Uterus (tissue), 4 donors: ENCODE data around the gene MYL11. TPM values are rescaled to one million over a fixed set of nuclear protein-coding genes. Genes with fewer than 3 reads are reported as not detected.
A peak's percentile ranks its signal among the peaks of the same experiment; 100 is the strongest.

Source experiments
- DNase-seq, 2 donors: peaks; one replicate each; pipeline ENCODE4 v3.0.0-alpha.2; 2019 to 2020
- H3K27ac ChIP-seq, 2 donors: fragments of 200-600 bp; sonication (generic); 1 replicate in 1 of 2; 2 replicates in 1 of 2; pipeline ENCODE4 v1.5.1; 2016 to 2018
- H3K27me3 ChIP-seq, 2 donors: fragments of 200-600 bp; sonication (generic); one replicate each; pipeline ENCODE4 v1.5.1; 2018 to 2019; ENCODE audit warnings: control low read depth in 1 of 2
- H3K36me3 ChIP-seq, 2 donors: fragments of 200-600 bp; sonication (generic); one replicate each; pipeline ENCODE4 v1.5.1; 2019; ENCODE audit warnings: control low read depth in 1 of 2
- H3K4me1 ChIP-seq, 2 donors: fragments of 200-600 bp; sonication (generic); one replicate each; pipeline ENCODE4 v1.5.1; 2018 to 2019; ENCODE audit warnings: control low read depth in 1 of 2
- H3K4me3 ChIP-seq, 2 donors: fragments of 200-600 bp; sonication (generic); 1 replicate in 1 of 2; 2 replicates in 1 of 2; pipeline ENCODE4 v1.5.1; 2018 to 2019; ENCODE audit warnings: mild to moderate bottlenecking in 1 of 2
- H3K9me3 ChIP-seq, 2 donors: fragments of 200-600 bp; sonication (generic); one replicate each; pipeline ENCODE4 v1.5.1; 2019; ENCODE audit warnings: control low read depth in 1 of 2
- CTCF ChIP-seq, 4 experiments: fragments of 200-600 bp in 2 of 4; fragments of 450-650 bp in 2 of 4; sonication (generic) in 2 of 4; IDR thresholded peaks; one replicate each; pipeline ENCODE4 v1.5.1; 2016 to 2019; ENCODE audit warnings: antibody characterized with exemption in 4 of 4, mild to moderate bottlenecking in 2 of 4, moderate library complexity in 1 of 4
- POLR2A ChIP-seq, 2 donors: fragments of 450-650 bp; IDR thresholded peaks; one replicate each; pipeline ENCODE4 v1.6.1; 2016; ENCODE audit warnings: antibody characterized with exemption in 2 of 2, mild to moderate bottlenecking in 1 of 2, moderate library complexity in 1 of 2
- intact Hi-C: fragments of 100-400 bp; cut with DNase I; formaldehyde crosslinking; loops from one replicate; pipeline ENCODE4 v1.15.1; 2023; ENCODE audit warnings: low total_unique reads
- total RNA-seq, 4 donors: library from RNA; depleted of rRNA in 3 of 4; stranded (reverse); fragments of >200 nt in 3 of 4; gene quantifications; one replicate each; pipeline versions ENCODE4 v1.1.0 to v1.2.4, GENCODE V29; 2014 to 2023
- donor health status: DM: yes; HTN: yes; CAD: no.

MYL11 gene
- total RNA-seq, 4 donors from 2014 or later = 1.2 TPM; not detected in 3

- no peaks in the 10 kb centered on the region for H3K36me3 ChIP-seq
- no peaks in the 10 kb centered on the region for H3K27me3 ChIP-seq
- intact Hi-C loops = no loop called here
- H3K4me1 ChIP-seq = peaks cover 1% of the 10 kb centered on the region in 2 donors
- H3K4me3 ChIP-seq = no peak overlapping the region
- no peak for TF ChIP-seq POLR2A (IDR thresholded peaks at IDR 0.05)
- TF ChIP-seq CTCF (IDR thresholded peaks at IDR 0.05) = no peak
- DNase-seq = no peak
- H3K27ac ChIP-seq = no peak overlapping the region
- H3K9me3 ChIP-seq = no peaks in the 10 kb centered on the region
Observed at GRCh38 chr16:30414159-30414558, 39.6 kb downstream of the MYL11 start.

GRCh38 chr16:30416047-30416603 is 41.5 kb downstream of the MYL11 start:
- no peak for DNase-seq
- intact Hi-C loops = no loop called here
- TF ChIP-seq CTCF (IDR thresholded peaks at IDR 0.05) (no peak), POLR2A (IDR thresholded peaks at IDR 0.05) (no peak)
- H3K4me3 ChIP-seq = no peak overlapping the region
- H3K27me3 ChIP-seq = no peaks in the 10 kb centered on the region
- H3K4me1 ChIP-seq = no peaks in the 10 kb centered on the region
- no peaks in the 10 kb centered on the region for H3K36me3 ChIP-seq
- no peak overlapping the region for H3K27ac ChIP-seq
- H3K9me3 ChIP-seq = no peaks in the 10 kb centered on the region

- Histone ChIP-seq H3K4me3 (peak overlapping the region; percentile 34 to 50), H3K9me3 (no peaks in the 10 kb centered on the region), H3K27me3 (no peaks in the 10 kb centered on the region), H3K4me1 (no peaks in the 10 kb centered on the region), H3K36me3 (no peaks in the 10 kb centered on the region), H3K27ac (peak overlapping the region; percentile 54 to 68)
- no peak for DNase-seq
- TF ChIP-seq CTCF (IDR thresholded peaks at IDR 0.05) (no peak), POLR2A (IDR thresholded peaks at IDR 0.05) (no peak)
- intact Hi-C loops = no loop called here
Observed at GRCh38 chr16:30416624-30417528, 42.3 kb downstream of the MYL11 start.

- Histone ChIP-seq H3K27ac (peak overlapping the region; percentile 55 to 68), H3K36me3 (no peaks in the 10 kb centered on the region), H3K4me1 (no peaks in the 10 kb centered on the region), H3K9me3 (no peaks in the 10 kb centered on the region), H3K27me3 (no peaks in the 10 kb centered on the region), H3K4me3 (peak overlapping the region; percentile 34 to 50)
- intact Hi-C loops = no loop called here
- TF ChIP-seq POLR2A (IDR thresholded peaks at IDR 0.05) = no peak
- peak in 1 of 4 experiments; percentile 10 for TF ChIP-seq CTCF (IDR thresholded peaks at IDR 0.05)
- peak; percentile 63 to 76 for DNase-seq
Observed at GRCh38 chr16:30417529-30418349, 43.1 kb downstream of the MYL11 start.
